Central memory CD8-positive, alpha-beta T cell (primary cell): ENCODE data around the gene IGFBP2.
A peak's percentile ranks its signal among the peaks of the same experiment; 100 is the strongest.

ENCODE experiments used
- ATAC-seq: fragments of 150-1000 bp; cut with Tn5 transposase; replicated peaks from 2 replicates; pipeline ENCODE4 v1.10.0; 2022; ENCODE audit warnings: mild to moderate bottlenecking, moderate FRiP score, moderate number of reproducible peaks; ENCODE audit not compliant: poor library complexity, severe bottlenecking; ENCODE audit errors: extremely low read depth
- DNase-seq, 2 donors: peaks; one replicate each; pipeline ENCODE4 v3.0.0; 2021; ENCODE audit warnings: low spot score in 2 of 2
- H3K27ac Mint-ChIP-seq: one replicate; pipeline ENCODE4 v1.8.0; 2022; ENCODE audit warnings: low read depth, mild to moderate bottlenecking, moderate library complexity, mixed read lengths
- H3K27me3 Mint-ChIP-seq: one replicate; pipeline ENCODE4 v1.8.0; 2022; ENCODE audit warnings: mixed read lengths
- H3K36me3 Mint-ChIP-seq: one replicate; pipeline ENCODE4 v1.8.0; 2022; ENCODE audit warnings: mild to moderate bottlenecking, moderate library complexity, mixed read lengths; ENCODE audit not compliant: insufficient read depth
- H3K4me1 Mint-ChIP-seq: one replicate; pipeline ENCODE4 v1.8.0; 2022; ENCODE audit warnings: mixed read lengths
- H3K4me3 Mint-ChIP-seq: one replicate; pipeline ENCODE4 v1.8.0; 2022; ENCODE audit warnings: mild to moderate bottlenecking, moderate library complexity, mixed read lengths
- H3K9me3 Mint-ChIP-seq: one replicate; pipeline ENCODE4 v1.8.0; 2022; ENCODE audit warnings: mixed read lengths

The IGFBP2 gene

DNA sequence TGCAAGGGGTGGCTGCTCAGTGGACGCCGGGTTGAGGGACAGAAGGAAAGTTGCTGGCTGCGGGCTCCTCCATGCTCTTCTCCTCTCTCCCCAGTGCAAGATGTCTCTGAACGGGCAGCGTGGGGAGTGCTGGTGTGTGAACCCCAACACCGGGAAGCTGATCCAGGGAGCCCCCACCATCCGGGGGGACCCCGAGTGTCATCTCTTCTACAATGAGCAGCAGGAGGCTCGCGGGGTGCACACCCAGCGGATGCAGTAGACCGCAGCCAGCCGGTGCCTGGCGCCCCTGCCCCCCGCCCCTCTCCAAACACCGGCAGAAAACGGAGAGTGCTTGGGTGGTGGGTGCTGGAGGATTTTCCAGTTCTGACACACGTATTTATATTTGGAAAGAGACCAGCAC is 30.6 kb downstream of the IGFBP2 start:
- no peaks in the 10 kb centered on the region for H3K36me3 Mint-ChIP-seq
- H3K4me1 Mint-ChIP-seq, result no peaks in the 10 kb centered on the region

DNA sequence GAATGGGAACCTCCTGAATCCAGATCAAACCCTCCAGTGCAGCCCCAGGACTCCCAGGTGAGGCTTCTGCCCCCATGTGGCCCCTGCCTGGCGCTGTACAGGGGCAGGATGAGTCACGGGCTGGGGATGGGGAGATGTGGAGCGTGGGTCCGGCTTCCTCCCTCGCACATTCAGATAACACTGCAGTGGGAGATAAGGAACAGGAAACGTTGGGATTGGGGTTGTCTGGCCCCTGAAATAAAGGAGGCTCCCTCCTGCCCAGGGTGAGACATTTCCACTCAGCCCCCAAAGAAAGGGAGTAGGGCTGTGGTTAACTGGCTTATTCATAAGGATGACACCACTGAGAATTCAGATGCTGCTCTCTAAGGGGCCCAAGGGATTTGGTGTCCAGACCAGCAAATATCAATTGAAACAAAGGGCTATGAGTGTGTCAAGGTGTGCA is 31.4 kb downstream of the IGFBP2 start:
- no peak for ATAC-seq
- Mint-ChIP-seq H3K4me1 (no peaks in the 10 kb centered on the region), H3K9me3 (no peaks in the 10 kb centered on the region), H3K4me3 (no peak overlapping the region), H3K27ac (no peak overlapping the region), H3K27me3 (peaks cover 26% of the 10 kb centered on the region), H3K36me3 (no peaks in the 10 kb centered on the region)
- no peak for DNase-seq

More for the DNA sequence above, 30.6 kb downstream of the IGFBP2 start:
- Mint-ChIP-seq H3K27ac (no peak overlapping the region), H3K27me3 (peaks cover 18% of the 10 kb centered on the region), H3K4me3 (no peak overlapping the region), H3K9me3 (no peaks in the 10 kb centered on the region)
- DNase-seq, result no peak
- no peak for ATAC-seq

DNA sequence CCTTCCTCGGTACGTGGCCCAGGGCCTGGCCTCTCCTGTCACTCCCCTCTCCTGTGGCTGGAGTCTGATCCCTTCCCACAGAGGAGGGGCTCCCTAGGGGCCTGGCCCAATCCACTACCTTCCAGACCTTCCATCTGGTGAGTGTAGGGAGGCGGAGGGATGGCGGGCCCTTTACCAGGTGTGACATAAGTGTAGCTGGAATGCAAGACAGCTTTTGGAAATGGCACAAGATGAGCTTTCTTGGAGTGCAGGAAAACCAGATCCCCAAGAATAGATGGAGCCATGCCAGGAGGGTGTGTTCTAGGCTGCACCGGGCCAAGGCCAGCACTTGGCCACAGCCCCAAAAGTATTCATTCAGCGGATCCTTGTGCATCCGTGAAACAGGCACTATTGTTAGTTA is 32.0 kb downstream of the IGFBP2 start:
- DNase-seq, result no peak
- H3K27ac Mint-ChIP-seq, result no peak overlapping the region
- no peaks in the 10 kb centered on the region for H3K4me1 Mint-ChIP-seq
- H3K27me3 Mint-ChIP-seq, result peaks cover 32% of the 10 kb centered on the region
- no peaks in the 10 kb centered on the region for H3K36me3 Mint-ChIP-seq
- ATAC-seq, result no peak
- H3K4me3 Mint-ChIP-seq, result no peak overlapping the region
- no peaks in the 10 kb centered on the region for H3K9me3 Mint-ChIP-seq

DNA sequence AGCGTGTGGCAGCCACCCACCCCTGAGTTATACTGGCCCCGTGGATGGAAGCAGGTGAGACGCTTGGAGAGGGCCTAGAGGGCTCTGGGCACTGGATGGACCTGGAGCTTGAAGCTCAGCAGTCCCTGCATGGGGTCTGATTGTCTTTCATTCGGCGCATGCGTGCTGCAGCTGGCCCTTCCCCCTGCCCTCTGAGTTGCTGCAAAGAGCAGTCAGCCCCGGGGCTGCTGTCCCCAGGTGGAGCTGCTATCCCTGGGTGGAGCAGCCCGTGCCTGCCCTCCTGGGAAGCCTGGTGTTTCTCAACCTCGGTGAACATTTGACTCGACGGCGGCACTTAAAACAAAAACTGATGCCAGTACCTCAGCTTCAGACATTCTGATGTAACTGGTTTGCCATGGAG is 32.5 kb downstream of the IGFBP2 start:
- ATAC-seq (no peak), DNase-seq (no peak)
- Mint-ChIP-seq H3K36me3 (no peaks in the 10 kb centered on the region), H3K27ac (no peak overlapping the region), H3K27me3 (peaks cover 37% of the 10 kb centered on the region), H3K4me1 (no peaks in the 10 kb centered on the region), H3K4me3 (no peak overlapping the region), H3K9me3 (no peaks in the 10 kb centered on the region)

DNA sequence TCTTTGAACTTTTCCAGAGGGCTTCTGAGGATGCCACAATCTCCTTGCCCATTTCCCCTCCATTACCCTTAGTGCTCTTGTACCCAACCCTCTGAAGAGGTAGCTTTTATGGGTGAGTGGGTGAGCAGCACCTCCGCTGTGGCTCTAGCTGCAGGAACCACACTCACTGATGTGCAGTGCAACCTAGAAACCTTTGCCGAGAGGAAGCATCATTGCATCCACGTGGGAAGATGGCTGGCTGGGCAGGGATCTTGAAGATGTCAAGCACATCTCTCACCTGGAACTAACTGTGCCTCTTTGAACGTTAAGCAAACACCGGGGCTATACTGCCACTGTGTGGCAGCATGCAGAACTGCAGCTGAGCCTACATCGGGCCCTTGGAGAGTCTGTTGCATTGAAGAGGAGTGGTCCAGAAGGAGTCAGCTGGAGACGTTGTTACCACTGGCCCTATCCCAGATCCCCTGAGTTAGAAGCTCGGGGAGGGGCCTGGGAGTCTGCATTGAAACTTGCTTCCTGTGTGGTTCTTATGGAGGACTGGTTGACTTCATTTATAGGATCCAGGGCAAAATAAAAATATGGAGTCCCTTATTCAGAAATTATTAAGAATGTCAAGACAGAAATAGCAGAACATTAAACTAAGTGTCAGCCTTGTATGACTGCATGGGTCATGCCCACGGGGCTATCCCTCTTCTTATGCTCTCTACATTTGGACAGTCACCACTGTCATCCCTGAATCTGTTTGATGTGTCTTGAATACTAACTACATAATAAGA is 33.4 kb downstream of the IGFBP2 start:
- DNase-seq, result peak; percentile 53 to 54
- no peaks in the 10 kb centered on the region for H3K36me3 Mint-ChIP-seq
- H3K9me3 Mint-ChIP-seq, result no peaks in the 10 kb centered on the region
- H3K27ac Mint-ChIP-seq, result no peak overlapping the region
- H3K27me3 Mint-ChIP-seq, result peaks cover 45% of the 10 kb centered on the region
- no peaks in the 10 kb centered on the region for H3K4me1 Mint-ChIP-seq
- peak; percentile 63 for ATAC-seq
- H3K4me3 Mint-ChIP-seq, result no peak overlapping the region

DNA sequence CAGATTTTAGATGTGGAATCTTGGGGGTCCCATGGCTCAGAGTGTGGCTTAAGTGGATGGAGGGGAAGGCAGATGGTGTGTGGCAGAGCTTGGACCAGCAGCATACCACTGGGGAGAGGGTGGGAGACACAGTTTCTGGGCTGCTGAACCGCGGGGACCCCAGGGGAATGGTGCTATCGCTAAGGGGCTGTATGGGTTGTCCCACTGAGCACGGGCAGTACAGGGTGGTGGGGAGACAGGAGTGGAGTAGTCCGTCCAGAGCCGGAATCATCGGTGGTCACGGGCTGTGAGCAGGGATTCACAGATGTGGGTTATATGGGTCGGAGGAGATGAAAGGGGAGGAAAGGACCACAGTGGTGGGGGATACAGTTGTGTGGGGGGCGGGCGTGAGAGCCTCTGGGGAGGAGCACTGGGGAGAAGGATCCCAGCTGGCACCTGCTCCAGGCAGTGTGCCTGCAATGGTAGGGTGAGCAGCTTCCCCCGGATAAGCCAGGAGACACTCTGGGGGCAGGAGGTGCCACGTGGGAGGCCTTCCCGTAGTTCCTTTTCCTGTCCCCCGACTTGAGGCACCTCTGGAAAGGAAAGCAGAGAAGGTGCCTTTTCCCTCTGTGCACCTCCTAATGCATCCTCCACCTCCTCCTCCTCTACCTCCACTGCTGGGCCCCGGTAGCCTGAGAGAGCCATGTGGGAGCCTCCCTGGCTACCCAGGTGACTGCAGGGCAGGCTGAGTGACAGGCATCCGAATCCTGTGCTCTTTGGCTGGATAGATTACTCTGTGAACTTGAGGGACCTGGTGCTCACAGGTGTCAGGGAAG is 37.3 kb downstream of the IGFBP2 start:
- Mint-ChIP-seq H3K4me3 (no peak overlapping the region), H3K4me1 (no peaks in the 10 kb centered on the region), H3K36me3 (no peaks in the 10 kb centered on the region), H3K9me3 (no peaks in the 10 kb centered on the region), H3K27ac (no peak overlapping the region), H3K27me3 (peaks cover 64% of the 10 kb centered on the region)
- DNase-seq (no peak), ATAC-seq (no peak)

DNA sequence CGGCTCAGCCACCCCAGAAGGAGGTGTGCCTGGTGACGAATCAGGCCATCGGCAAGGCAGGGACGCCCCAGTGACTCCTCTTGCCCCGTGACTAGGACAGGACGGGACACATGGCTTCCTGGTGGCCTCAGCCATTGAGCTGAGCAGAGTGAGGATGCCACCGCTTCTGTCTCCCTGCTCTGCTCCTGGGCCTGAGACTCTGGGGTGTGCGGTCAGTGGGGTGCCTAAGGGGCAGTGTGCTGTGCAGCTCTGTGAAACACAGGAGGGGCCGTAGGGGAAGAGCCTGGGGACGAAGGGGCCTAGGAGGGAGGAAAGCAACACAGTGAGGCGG is 37.8 kb downstream of the IGFBP2 start:
- no peaks in the 10 kb centered on the region for H3K36me3 Mint-ChIP-seq
- H3K27ac Mint-ChIP-seq, result no peak overlapping the region
- no peak for ATAC-seq
- H3K27me3 Mint-ChIP-seq, result peaks cover 69% of the 10 kb centered on the region
- no peaks in the 10 kb centered on the region for H3K9me3 Mint-ChIP-seq
- H3K4me3 Mint-ChIP-seq, result no peak overlapping the region
- no peaks in the 10 kb centered on the region for H3K4me1 Mint-ChIP-seq
- DNase-seq, result no peak

DNA sequence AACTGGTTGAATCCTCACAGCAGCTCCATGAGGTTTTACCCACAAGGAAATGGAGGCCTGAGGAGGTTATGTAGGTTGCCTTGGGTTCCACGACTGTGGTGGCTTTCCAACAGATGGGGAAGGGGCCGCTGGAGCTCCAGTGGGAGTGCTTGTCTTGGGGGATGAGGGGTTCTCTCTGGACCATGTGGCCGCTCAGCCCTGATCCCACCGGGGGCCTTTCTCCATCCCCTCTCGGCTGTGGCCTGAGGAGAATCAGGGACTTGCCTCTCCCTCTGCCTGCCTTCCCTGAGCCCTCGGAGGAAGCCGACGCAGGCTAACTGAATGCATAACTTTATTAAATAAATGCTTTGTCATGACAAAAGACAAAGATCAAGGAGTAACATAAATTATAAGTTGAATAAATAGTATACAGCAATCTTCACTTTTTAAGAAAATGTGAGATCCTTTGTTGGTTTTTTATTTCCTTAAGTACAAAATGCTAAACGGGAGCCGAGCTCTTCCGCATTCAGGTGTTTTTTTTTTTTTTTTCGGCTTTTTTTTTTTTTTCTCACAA is 38.6 kb downstream of the IGFBP2 start:
- H3K27ac Mint-ChIP-seq, result no peak overlapping the region
- H3K4me3 Mint-ChIP-seq, result no peak overlapping the region
- no peak for DNase-seq
- H3K36me3 Mint-ChIP-seq, result no peaks in the 10 kb centered on the region
- ATAC-seq, result no peak
- H3K4me1 Mint-ChIP-seq, result no peaks in the 10 kb centered on the region
- H3K27me3 Mint-ChIP-seq, result peaks cover 69% of the 10 kb centered on the region
- no peaks in the 10 kb centered on the region for H3K9me3 Mint-ChIP-seq

DNA sequence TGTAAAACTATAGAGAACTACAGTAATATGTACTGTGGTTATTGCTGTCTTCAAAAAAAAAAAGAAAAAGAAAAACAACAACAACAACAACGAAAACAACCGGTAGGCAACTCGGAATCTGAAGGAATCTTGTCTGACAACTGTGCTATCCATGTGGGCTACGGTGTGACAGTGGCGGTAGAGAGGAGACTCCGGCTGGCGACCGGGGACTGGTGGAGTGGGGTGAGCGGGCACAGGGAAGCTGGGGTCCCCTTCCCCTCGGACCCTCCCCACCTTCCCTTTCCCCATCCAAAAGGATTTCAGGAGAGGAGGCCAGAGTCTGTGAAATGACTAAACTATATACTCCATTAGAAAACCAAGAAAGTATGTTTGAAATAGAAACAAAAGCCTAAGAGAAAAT is 39.2 kb downstream of the IGFBP2 start:
- Mint-ChIP-seq H3K36me3 (no peaks in the 10 kb centered on the region), H3K4me3 (no peak overlapping the region), H3K9me3 (no peaks in the 10 kb centered on the region), H3K4me1 (no peaks in the 10 kb centered on the region), H3K27me3 (peaks cover 65% of the 10 kb centered on the region), H3K27ac (no peak overlapping the region)
- DNase-seq (no peak), ATAC-seq (no peak)

DNA sequence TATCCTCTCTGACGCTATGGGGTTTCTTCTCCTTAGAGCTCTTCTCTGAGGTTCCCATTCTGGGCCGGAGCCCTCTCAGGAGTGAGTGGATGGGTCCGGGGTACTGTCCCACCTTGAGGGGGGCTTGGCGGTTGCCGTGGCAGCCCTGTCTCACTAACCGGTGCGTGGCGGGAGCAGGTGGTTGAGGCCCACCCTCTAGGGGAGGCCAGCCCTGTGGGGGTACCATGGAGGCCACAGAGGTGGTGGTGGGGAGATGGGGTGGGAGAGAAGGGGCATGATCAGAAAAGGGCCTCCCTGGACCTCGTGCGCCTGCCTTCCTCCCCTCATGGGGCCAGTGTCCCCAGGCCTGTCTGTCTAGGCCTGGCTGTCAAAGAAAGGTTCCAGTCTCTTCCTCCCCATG is 39.8 kb downstream of the IGFBP2 start:
- Mint-ChIP-seq H3K4me1 (no peaks in the 10 kb centered on the region), H3K27me3 (peaks cover 59% of the 10 kb centered on the region)

DNA sequence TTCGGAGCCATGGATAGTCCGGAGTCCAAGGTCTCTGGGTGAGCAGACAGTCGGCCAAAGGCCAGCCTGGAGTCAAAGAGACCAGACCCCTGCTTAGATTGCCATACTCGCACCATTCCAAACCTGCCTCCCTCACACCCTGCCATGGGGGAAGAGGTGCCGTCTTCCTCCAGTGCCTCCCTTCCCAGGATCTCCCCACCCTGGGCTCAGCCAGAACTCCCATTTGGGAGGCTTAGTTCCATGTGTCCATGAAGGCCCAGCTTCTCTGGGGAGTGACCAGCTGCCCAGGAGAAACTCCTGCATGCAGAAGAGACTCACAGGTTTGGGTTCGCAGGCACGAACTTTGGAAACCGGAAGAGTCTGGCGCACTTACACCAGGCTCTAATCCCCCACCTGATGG is 40.4 kb downstream of the IGFBP2 start:
- no peak for ATAC-seq
- H3K4me3 Mint-ChIP-seq, result no peak overlapping the region
- H3K27me3 Mint-ChIP-seq, result peaks cover 57% of the 10 kb centered on the region
- no peaks in the 10 kb centered on the region for H3K4me1 Mint-ChIP-seq
- H3K9me3 Mint-ChIP-seq, result no peaks in the 10 kb centered on the region
- no peak overlapping the region for H3K27ac Mint-ChIP-seq
- no peaks in the 10 kb centered on the region for H3K36me3 Mint-ChIP-seq
- DNase-seq, result no peak

More for the DNA sequence above, 39.8 kb downstream of the IGFBP2 start:
- no peaks in the 10 kb centered on the region for H3K36me3 Mint-ChIP-seq
- no peaks in the 10 kb centered on the region for H3K9me3 Mint-ChIP-seq
- ATAC-seq (no peak), DNase-seq (no peak)
- H3K27ac Mint-ChIP-seq, result no peak overlapping the region
- no peak overlapping the region for H3K4me3 Mint-ChIP-seq

DNA sequence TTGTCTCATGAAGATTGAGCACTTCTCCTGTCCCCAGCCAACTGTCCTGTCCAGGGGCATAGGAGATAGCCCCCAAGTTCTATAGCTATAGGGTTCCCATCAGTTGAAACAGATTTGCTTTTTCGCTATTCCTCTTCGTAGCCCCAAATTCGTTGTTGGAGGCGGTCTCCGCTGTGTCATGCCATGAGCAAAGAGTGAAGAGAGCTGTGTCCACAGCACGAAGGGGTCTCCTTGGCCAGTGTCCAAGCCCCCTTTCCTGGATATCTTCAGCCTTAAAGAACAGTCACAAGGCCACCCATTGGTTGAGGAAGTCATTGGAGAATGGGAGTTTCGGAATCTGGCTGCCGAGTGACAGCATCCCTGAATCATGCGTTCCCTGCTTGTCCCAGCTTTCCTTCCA is 41.2 kb downstream of the IGFBP2 start:
- no peak for DNase-seq
- H3K4me3 Mint-ChIP-seq, result no peak overlapping the region
- peaks cover 57% of the 10 kb centered on the region for H3K27me3 Mint-ChIP-seq
- no peak for ATAC-seq
- no peaks in the 10 kb centered on the region for H3K4me1 Mint-ChIP-seq
- H3K27ac Mint-ChIP-seq, result no peak overlapping the region
- no peaks in the 10 kb centered on the region for H3K36me3 Mint-ChIP-seq
- H3K9me3 Mint-ChIP-seq, result no peaks in the 10 kb centered on the region

DNA sequence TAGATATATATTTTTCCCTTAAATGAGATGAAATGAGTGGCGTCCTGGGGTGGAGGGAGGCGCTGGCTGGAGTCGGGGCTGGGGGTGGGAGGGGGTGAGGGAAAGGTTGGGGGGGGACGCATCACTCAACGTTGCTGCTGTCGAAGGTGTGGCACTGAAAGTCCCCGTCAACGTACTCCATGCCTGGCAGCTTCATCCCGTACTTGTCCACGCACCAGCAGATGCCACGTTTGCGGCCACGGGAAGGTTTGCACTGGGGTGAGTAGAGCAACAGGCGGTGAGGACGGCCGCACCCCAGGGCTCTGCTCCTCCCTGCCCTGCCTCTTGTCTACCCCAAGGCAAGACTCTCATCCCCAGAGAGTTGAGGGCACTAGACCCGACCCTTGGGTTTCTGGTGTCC is 43.4 kb downstream of the IGFBP2 start:
- Mint-ChIP-seq H3K9me3 (no peaks in the 10 kb centered on the region), H3K27me3 (peaks cover 57% of the 10 kb centered on the region), H3K27ac (no peak overlapping the region), H3K36me3 (peaks cover 2% of the 10 kb centered on the region), H3K4me1 (no peaks in the 10 kb centered on the region), H3K4me3 (no peak overlapping the region)
- DNase-seq, result no peak
- no peak for ATAC-seq
